ENCODE data around the gene STAG3. TPM values are rescaled to one million over a fixed set of nuclear protein-coding genes. Genes with fewer than 3 reads are reported as not detected.
"Not testable (repeated sequence)": the region's sequence is repeated elsewhere in the genome, so short reads cannot be mapped to it uniquely, and the experiment has no call there.

STAG3 gene
- total and polyA plus RNA-seq, 7 experiments from 2014 or later: 2.4 to 24.6 (median 9.0) TPM

DNA sequence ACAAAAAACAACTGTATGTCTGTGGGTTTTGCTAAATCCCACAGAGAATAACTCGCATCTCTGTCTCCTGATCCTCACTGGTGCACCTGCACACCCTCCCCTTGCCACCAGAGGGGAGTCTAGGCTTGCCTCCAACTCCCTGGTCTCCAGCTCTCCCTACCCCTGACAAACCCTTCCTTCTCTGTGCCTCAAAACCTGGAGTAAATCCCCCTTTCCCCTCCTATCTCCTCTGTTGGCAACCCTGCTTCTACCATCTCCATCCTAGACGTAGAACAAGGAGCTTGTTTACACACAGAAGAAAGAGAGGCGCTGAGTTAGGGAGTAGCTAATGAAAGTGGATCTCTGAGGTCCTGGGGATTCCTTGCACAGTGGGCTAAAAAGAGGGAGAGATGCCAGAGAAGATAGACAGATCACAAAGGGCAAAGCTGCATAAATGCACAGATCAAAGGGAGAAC lies 45.0 kb upstream of the STAG3 start:
- Histone ChIP-seq H3K27me3 (ENCODE audit: control insufficient read depth in 2 of 2, insufficient read depth in 2 of 2, low read length in 2 of 2) (no peaks in the 10 kb centered on the region), H3K4me3 (ENCODE audit: low read length) (no peak overlapping the region), H3K27ac (ENCODE audit: low read depth, low read length) (no peak overlapping the region), H3K4me1 (ENCODE audit: control insufficient read depth in 2 of 2, insufficient read depth in 2 of 2, low read length in 2 of 2) (peaks cover 13 to 24% of the 10 kb centered on the region in 2 donors), H3K36me3 (ENCODE audit: control insufficient read depth in 2 of 3, insufficient read depth in 3 of 3, low read length in 3 of 3) (no peaks in the 10 kb centered on the region), H3K9me3 (ENCODE audit: control insufficient read depth in 2 of 3, low read length in 3 of 3) (no peaks in the 10 kb centered on the region)
- Mint-ChIP-seq H3K4me3 (no peak overlapping the region), H3K36me3 (no peaks in the 10 kb centered on the region), H3K4me1 (peaks cover 4 to 31% (median 23%) of the 10 kb centered on the region in 7 donors), H3K27ac (peak overlapping the region in 7 of 9 donors; percentile 24 to 73 (median 49)), H3K27me3 (no peaks in the 10 kb centered on the region), H3K9me3 (no peaks in the 10 kb centered on the region)
- ChIA-PET POLR2A (interaction anchor here (0.5 to 4.6 kb wide), 19 partner anchors 12 to 296 kb away, joined by 3 to 16 read pairs (median 4); partner anchors contain the start of genes CNPY4, GAL3ST4, LAMTOR4 and PVRIG), CTCF (interaction anchor here (0.6 to 5.6 kb wide), 32 partner anchors 8 to 278 kb away, joined by 3 to 84 read pairs (median 4); partner anchors contain the start of genes GAL3ST4, GPC2, LAMTOR4 and PVRIG)
- DNase-seq (peak in 8 of 9 donors; percentile 53 to 77 (median 64)), ATAC-seq (peak; percentile 89)
- intact Hi-C loops (cut with micrococcal nuclease): loop anchor here (1.0 to 5.0 kb wide), 9 partner anchors 35 to 275 kb away; partner anchors contain the start of genes AZGP1 (in 1 of the 2) and GAL3ST4 (in 1 of the 2)

DNA sequence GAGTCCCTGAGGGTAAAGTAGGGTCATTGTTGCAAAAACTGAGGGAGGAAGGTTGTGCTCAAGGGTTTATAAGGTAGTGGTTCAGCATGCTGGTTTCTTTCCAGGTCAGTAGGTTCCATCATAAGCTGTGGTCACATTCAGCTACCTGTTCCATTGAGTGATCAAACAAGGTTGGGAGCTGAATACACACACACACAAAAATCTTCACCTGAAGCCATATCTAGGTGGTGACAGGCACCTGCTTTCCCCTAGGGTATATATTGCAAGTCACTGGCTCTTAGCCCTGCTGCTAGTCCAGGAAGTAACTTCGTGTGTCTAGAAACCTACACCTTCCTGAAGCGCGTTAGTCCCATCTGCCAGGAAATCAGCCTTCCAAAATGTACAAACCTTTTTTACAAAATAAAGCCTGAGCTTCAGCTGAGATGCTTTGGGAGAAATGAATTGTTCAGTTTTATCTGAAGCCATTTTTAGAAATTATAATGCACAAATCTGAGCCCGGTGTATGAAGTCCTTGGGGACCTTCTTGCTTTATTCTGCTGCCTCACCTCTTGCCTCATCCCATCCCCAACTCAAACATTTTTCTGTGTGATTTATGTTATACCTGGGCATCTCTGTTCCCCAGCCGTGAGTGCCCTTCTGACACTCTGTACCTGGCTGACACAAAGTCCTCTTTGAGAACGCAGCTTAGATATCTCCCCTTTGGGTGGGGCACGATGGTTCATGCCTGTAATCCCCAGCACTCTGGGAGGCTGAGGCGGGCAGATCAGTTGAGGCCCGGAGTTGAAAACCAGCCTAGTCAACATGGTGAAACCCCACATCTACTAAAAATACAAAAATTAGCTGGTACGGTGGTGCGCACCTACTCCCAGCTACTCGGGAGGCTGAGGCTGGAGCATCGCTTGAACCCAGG lies 39.6 kb upstream of the STAG3 start:
- Histone ChIP-seq H3K27ac (ENCODE audit: low read depth, low read length) (peak overlapping the region; percentile 28), H3K9me3 (ENCODE audit: control insufficient read depth in 2 of 3, low read length in 3 of 3) (no peaks in the 10 kb centered on the region), H3K4me3 (ENCODE audit: low read length) (peak overlapping the region; percentile 9), H3K4me1 (ENCODE audit: control insufficient read depth in 2 of 2, insufficient read depth in 2 of 2, low read length in 2 of 2) (peaks cover 0 to 11% of the 10 kb centered on the region in 2 donors), H3K36me3 (ENCODE audit: control insufficient read depth in 2 of 3, insufficient read depth in 3 of 3, low read length in 3 of 3) (no peaks in the 10 kb centered on the region), H3K27me3 (ENCODE audit: control insufficient read depth in 2 of 2, insufficient read depth in 2 of 2, low read length in 2 of 2) (no peaks in the 10 kb centered on the region)
- POLR2A ChIA-PET: interaction anchor here (0.6 to 2.3 kb wide), 13 partner anchors 10 to 536 kb away, joined by 3 to 12 read pairs (median 4); partner anchors contain the start of genes GPC2, LAMTOR4, PVRIG and STAG3
- Mint-ChIP-seq H3K27ac (peak overlapping the region in 8 of 9 donors; percentile 57 to 90 (median 70)), H3K27me3 (no peaks in the 10 kb centered on the region), H3K4me1 (peaks cover 0 to 16% (median 13%) of the 10 kb centered on the region in 7 donors), H3K36me3 (no peaks in the 10 kb centered on the region), H3K4me3 (peak overlapping the region in 7 of 10 donors; percentile 1 to 69 (median 54)), H3K9me3 (no peaks in the 10 kb centered on the region)
- intact Hi-C loops (cut with micrococcal nuclease): loop anchor here in 1 of 2 donors (1.0 kb wide), 1 partner anchor 10 kb away; the partner anchor contains the start of gene LAMTOR4
- ATAC-seq: peak; percentile 42
- CTCF ChIA-PET: interaction anchor here (0.7 to 2.5 kb wide), 9 partner anchors 9 to 224 kb away, joined by 3 to 9 read pairs (median 4); partner anchors contain the start of genes LAMTOR4 and TRAPPC14
- DNase-seq: peak in 3 of 9 donors; percentile 31 to 41 (median 35)

DNA sequence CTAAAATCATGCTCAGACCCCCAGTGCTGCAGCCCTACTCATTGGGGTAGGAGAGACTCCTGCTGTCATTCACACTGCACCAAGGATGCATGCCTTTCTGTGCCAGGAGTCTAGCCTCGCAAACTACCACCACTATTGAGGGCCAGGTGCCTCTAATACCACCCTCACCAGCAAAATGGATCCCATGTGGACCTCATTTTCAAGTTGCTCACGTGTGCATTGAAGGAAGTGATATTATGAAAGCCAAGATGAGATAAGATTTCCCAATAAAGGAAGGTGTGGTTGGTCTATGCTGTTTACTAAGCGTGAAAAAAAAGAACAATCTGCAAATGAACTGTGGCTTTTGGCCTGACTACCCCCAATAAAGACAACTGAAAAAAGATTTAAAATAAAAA lies 36.2 kb upstream of the STAG3 start:
- Mint-ChIP-seq H3K9me3 (no peaks in the 10 kb centered on the region), H3K36me3 (no peaks in the 10 kb centered on the region), H3K27ac (no peak overlapping the region), H3K4me3 (no peak overlapping the region), H3K4me1 (peaks cover 0 to 16% (median 13%) of the 10 kb centered on the region in 7 donors), H3K27me3 (no peaks in the 10 kb centered on the region)
- peaks cover 0 to 11% of the 10 kb centered on the region in 2 donors for H3K4me1 ChIP-seq (ENCODE audit: control insufficient read depth in 2 of 2, insufficient read depth in 2 of 2, low read length in 2 of 2)
- ATAC-seq: peak; percentile 26
- H3K27ac ChIP-seq (ENCODE audit: low read depth, low read length): no peak overlapping the region
- no peaks in the 10 kb centered on the region for H3K36me3 ChIP-seq (ENCODE audit: control insufficient read depth in 2 of 3, insufficient read depth in 3 of 3, low read length in 3 of 3)
- CTCF ChIA-PET: interaction anchor here (0.7 to 1.5 kb wide), 3 partner anchors 9 to 42 kb away, joined by 4 read pairs; no protein-coding TSS in a partner anchor
- no peaks in the 10 kb centered on the region for H3K9me3 ChIP-seq (ENCODE audit: control insufficient read depth in 2 of 3, low read length in 3 of 3)
- intact Hi-C loops (cut with micrococcal nuclease): no loop called here
- no peaks in the 10 kb centered on the region for H3K27me3 ChIP-seq (ENCODE audit: control insufficient read depth in 2 of 2, insufficient read depth in 2 of 2, low read length in 2 of 2)
- no peak for DNase-seq
- H3K4me3 ChIP-seq (ENCODE audit: low read length): no peak overlapping the region
- POLR2A ChIA-PET: interaction anchor here (0.6 to 1.8 kb wide), 3 partner anchors 13 to 67 kb away, joined by 3 to 15 read pairs (median 3); no protein-coding TSS in a partner anchor

DNA sequence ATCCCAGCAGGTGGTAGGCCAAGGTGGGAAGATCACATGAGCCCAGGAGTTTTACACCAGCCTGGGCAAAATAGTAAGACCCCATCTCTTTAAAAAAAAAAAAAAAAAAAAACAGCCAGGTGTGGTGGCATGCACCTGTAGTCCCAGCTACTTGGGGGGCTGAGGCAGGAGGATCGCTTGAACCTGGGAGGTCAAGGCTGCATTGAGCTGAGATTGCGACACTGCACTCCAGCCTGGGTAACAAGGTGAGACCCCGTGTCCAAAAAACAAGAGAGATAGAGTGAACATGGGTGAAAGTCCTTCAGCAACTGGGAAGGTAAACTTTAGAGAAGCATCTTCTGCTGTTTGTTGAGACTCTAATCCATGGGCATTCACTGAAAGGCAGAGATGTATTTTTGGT lies 35.3 kb upstream of the STAG3 start:
- H3K4me3 ChIP-seq (ENCODE audit: low read length): no peak overlapping the region
- H3K27ac ChIP-seq (ENCODE audit: low read depth, low read length): no peak overlapping the region
- H3K36me3 ChIP-seq (ENCODE audit: control insufficient read depth in 2 of 3, insufficient read depth in 3 of 3, low read length in 3 of 3): no peaks in the 10 kb centered on the region
- H3K4me1 ChIP-seq (ENCODE audit: control insufficient read depth in 2 of 2, insufficient read depth in 2 of 2, low read length in 2 of 2): peaks cover 0 to 11% of the 10 kb centered on the region in 2 donors
- no peaks in the 10 kb centered on the region for H3K27me3 ChIP-seq (ENCODE audit: control insufficient read depth in 2 of 2, insufficient read depth in 2 of 2, low read length in 2 of 2)
- intact Hi-C loops (cut with micrococcal nuclease): no loop called here
- no peaks in the 10 kb centered on the region for H3K9me3 ChIP-seq (ENCODE audit: control insufficient read depth in 2 of 3, low read length in 3 of 3)
- Mint-ChIP-seq H3K4me3 (no peak overlapping the region), H3K27ac (no peak overlapping the region), H3K9me3 (no peaks in the 10 kb centered on the region), H3K36me3 (no peaks in the 10 kb centered on the region), H3K27me3 (no peaks in the 10 kb centered on the region), H3K4me1 (peaks cover 0 to 15% (median 13%) of the 10 kb centered on the region in 7 donors)
- ATAC-seq (no peak), DNase-seq (no peak)
- ChIA-PET CTCF (interaction anchor here (0.6 to 1.3 kb wide), 5 partner anchors 8 to 48 kb away, joined by 3 to 5 read pairs (median 4); no protein-coding TSS in a partner anchor), POLR2A (interaction anchor here (0.6 to 17.9 kb wide), 5 partner anchors 14 to 671 kb away, joined by 3 to 326 read pairs (median 3); partner anchors contain the start of genes AP4M1, GAL3ST4, MCM7 and TRAPPC14)

DNA sequence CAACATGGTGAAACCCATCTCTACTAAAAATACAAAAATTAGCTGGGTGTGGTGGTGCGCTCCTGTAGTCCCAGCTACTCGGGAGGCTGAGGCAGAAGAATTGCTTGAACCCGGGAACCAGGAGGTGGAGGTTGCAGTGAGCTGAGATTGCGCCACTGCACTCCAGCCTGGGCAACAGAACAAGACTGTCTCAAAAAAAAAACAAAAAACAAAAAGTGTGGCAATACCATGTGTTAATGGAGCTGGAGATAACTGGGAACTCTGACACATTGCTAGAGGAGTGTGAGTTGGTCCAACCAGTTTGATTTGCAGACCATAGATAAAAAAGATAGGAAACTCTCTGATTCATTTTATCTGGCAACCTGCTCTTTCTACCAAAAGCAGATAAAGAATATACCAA lies 31.4 kb upstream of the STAG3 start:
- H3K36me3 ChIP-seq (ENCODE audit: control insufficient read depth in 2 of 3, insufficient read depth in 3 of 3, low read length in 3 of 3); H3K9me3 ChIP-seq (ENCODE audit: control insufficient read depth in 2 of 3, low read length in 3 of 3); H3K9me3 Mint-ChIP-seq; ATAC-seq; H3K4me3 ChIP-seq (ENCODE audit: low read length); H3K4me3 Mint-ChIP-seq; H3K27me3 Mint-ChIP-seq; H3K36me3 Mint-ChIP-seq; DNase-seq; H3K27me3 ChIP-seq (ENCODE audit: control insufficient read depth in 2 of 2, insufficient read depth in 2 of 2, low read length in 2 of 2); H3K27ac Mint-ChIP-seq; H3K27ac ChIP-seq (ENCODE audit: low read depth, low read length): not testable (repeated sequence)
- CTCF ChIA-PET: interaction anchor here (1.4 to 3.6 kb wide), 2 partner anchors 10 to 13 kb away, joined by 4 to 26 read pairs; no protein-coding TSS in a partner anchor
- intact Hi-C loops (cut with micrococcal nuclease): loop anchor here in 1 of 2 donors (5.0 kb wide), 3 partner anchors 61 to 126 kb away; no protein-coding TSS in a partner anchor
- H3K4me1 Mint-ChIP-seq: peaks cover 10 to 28% (median 20%) of the 10 kb centered on the region in 7 donors
- peaks cover 11 to 15% of the 10 kb centered on the region in 2 donors for H3K4me1 ChIP-seq (ENCODE audit: control insufficient read depth in 2 of 2, insufficient read depth in 2 of 2, low read length in 2 of 2)
- POLR2A ChIA-PET: interaction anchor here (0.6 to 17.9 kb wide), 4 partner anchors 17 to 280 kb away, joined by 3 to 326 read pairs (median 24); partner anchors contain the start of genes GAL3ST4, GPC2, STAG3 and TRAPPC14

DNA sequence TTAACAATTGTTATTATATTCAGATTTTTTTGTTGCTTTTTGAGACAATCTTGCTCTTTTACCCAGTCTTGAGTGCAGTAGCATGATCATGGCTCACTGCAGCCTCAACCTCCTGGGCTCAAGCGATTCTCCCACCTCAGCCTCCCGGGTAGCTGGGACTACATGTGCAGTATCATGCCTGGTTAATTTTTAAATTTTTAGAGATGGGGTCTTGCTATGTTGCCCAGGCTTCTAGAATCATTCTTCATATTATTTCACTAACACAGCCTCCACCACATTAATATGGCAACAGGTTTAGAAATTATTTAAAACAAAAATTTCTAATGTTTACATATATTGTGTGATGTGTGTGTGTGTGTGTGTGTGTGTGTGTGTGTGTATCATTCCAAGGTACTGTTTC lies 30.4 kb upstream of the STAG3 start:
- Histone ChIP-seq H3K36me3 (ENCODE audit: control insufficient read depth in 2 of 3, insufficient read depth in 3 of 3, low read length in 3 of 3) (peaks cover 0 to 5% (median 0%) of the 10 kb centered on the region in 3 experiments), H3K4me1 (ENCODE audit: control insufficient read depth in 2 of 2, insufficient read depth in 2 of 2, low read length in 2 of 2) (peaks cover 15 to 16% of the 10 kb centered on the region in 2 donors), H3K4me3 (ENCODE audit: low read length) (no peak overlapping the region), H3K27ac (ENCODE audit: low read depth, low read length) (no peak overlapping the region), H3K9me3 (ENCODE audit: control insufficient read depth in 2 of 3, low read length in 3 of 3) (no peaks in the 10 kb centered on the region), H3K27me3 (ENCODE audit: control insufficient read depth in 2 of 2, insufficient read depth in 2 of 2, low read length in 2 of 2) (no peaks in the 10 kb centered on the region)
- H3K36me3 Mint-ChIP-seq: peaks cover 0 to 10% (median 6%) of the 10 kb centered on the region in 5 donors
- CTCF ChIA-PET: interaction anchor here (1.0 to 3.6 kb wide), 3 partner anchors 11 to 71 kb away, joined by 3 to 26 read pairs (median 4); no protein-coding TSS in a partner anchor
- peak overlapping the region in 3 of 10 donors; percentile 93 to 98 (median 96) for H3K4me3 Mint-ChIP-seq
- ATAC-seq (no peak), DNase-seq (no peak)
- intact Hi-C loops (cut with micrococcal nuclease): loop anchor here in 1 of 2 donors (5.0 kb wide), 3 partner anchors 60 to 125 kb away; no protein-coding TSS in a partner anchor
- H3K27ac Mint-ChIP-seq: peak overlapping the region in 5 of 9 donors; percentile 95 to 99 (median 98)
- POLR2A ChIA-PET: interaction anchor here (0.9 to 17.9 kb wide), 5 partner anchors 16 to 72 kb away, joined by 5 to 326 read pairs (median 30); partner anchors contain the start of genes GAL3ST4, GPC2, PVRIG and STAG3
- no peaks in the 10 kb centered on the region for H3K9me3 Mint-ChIP-seq
- peaks cover 14 to 34% (median 25%) of the 10 kb centered on the region in 7 donors for H3K4me1 Mint-ChIP-seq
- no peaks in the 10 kb centered on the region for H3K27me3 Mint-ChIP-seq
